SH-SY5Y (cell line): ENCODE data around the gene CCL25.

Source experiments
- GATA2 ChIP-seq: IDR thresholded peaks from 2 replicates; pipeline ENCODE4 v1.6.1; 2011; ENCODE audit warnings: mild to moderate bottlenecking, low read depth, low read length
- GATA3 ChIP-seq: IDR thresholded peaks from 2 replicates; pipeline ENCODE4 v1.6.1; 2011; ENCODE audit warnings: low read depth, mild to moderate bottlenecking, low read length, moderate library complexity

DNA sequence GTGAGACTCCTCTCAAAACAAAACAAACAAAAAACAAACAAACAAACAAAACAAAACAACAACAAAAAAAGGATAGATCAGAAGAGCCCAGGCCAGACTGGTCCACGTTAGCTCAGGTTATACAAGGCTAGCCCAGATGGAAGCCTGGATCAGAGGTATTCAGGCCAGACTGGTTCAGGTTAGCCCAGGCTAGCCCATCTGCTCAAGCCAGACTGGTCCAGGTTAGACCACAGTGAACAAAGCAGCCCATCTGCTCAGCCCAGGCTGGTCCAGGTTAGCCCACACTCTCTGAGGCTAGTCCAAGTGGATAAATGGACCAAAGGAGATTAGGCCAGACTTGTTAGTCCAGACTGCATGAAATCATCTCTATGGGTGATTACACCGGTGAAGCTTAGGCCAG, 41.2 kb downstream of the CCL25 start:
- TF ChIP-seq GATA2 = no peak
- no peak for TF ChIP-seq GATA3
